ENCODE results near the gene NUP98.

NUP98 gene

GRCh38 chr11:3703383-3703782 lies 94.0 kb downstream of the NUP98 start:
- no peak for DNase-seq
- TF ChIP-seq, protein P1, sequence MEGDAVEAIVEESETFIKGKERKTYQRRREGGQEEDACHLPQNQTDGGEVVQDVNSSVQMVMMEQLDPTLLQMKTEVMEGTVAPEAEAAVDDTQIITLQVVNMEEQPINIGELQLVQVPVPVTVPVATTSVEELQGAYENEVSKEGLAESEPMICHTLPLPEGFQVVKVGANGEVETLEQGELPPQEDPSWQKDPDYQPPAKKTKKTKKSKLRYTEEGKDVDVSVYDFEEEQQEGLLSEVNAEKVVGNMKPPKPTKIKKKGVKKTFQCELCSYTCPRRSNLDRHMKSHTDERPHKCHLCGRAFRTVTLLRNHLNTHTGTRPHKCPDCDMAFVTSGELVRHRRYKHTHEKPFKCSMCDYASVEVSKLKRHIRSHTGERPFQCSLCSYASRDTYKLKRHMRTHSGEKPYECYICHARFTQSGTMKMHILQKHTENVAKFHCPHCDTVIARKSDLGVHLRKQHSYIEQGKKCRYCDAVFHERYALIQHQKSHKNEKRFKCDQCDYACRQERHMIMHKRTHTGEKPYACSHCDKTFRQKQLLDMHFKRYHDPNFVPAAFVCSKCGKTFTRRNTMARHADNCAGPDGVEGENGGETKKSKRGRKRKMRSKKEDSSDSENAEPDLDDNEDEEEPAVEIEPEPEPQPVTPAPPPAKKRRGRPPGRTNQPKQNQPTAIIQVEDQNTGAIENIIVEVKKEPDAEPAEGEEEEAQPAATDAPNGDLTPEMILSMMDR (IDR thresholded peaks at IDR 0.05) = no peak
- H3K36me3 Mint-ChIP-seq (ENCODE audit: low read depth) = peaks cover 79% of the 10 kb centered on the region

GRCh38 chr11:3700910-3701309 lies 96.4 kb downstream of the NUP98 start:
- Mint-ChIP-seq H3K36me3 (ENCODE audit: low read depth) (peaks cover 75% of the 10 kb centered on the region), H3K9me3 (no peaks in the 10 kb centered on the region), H3K27ac (peak overlapping the region; percentile 54), H3K4me3 (no peak overlapping the region), H3K27me3 (ENCODE audit: low read depth, poor library complexity) (no peaks in the 10 kb centered on the region), H3K4me1 (no peaks in the 10 kb centered on the region)
- TF ChIP-seq, protein P1 (IDR thresholded peaks at IDR 0.05) = no peak
- DNase-seq = no peak

More at GRCh38 chr11:3703383-3703782, 94.0 kb downstream of the NUP98 start:
- Mint-ChIP-seq H3K27me3 (ENCODE audit: low read depth, poor library complexity) (no peaks in the 10 kb centered on the region), H3K27ac (no peak overlapping the region), H3K4me3 (no peak overlapping the region), H3K4me1 (no peaks in the 10 kb centered on the region), H3K9me3 (no peaks in the 10 kb centered on the region)

GRCh38 chr11:3700410-3700809 lies 96.9 kb downstream of the NUP98 start:
- H3K27ac Mint-ChIP-seq = peak overlapping the region; percentile 54
- H3K36me3 Mint-ChIP-seq (ENCODE audit: low read depth) = peaks cover 76% of the 10 kb centered on the region
- no peak for DNase-seq
- no peaks in the 10 kb centered on the region for H3K27me3 Mint-ChIP-seq (ENCODE audit: low read depth, poor library complexity)
- no peak overlapping the region for H3K4me3 Mint-ChIP-seq
- H3K9me3 Mint-ChIP-seq = no peaks in the 10 kb centered on the region
- TF ChIP-seq, protein P1 (IDR thresholded peaks at IDR 0.05) = no peak
- H3K4me1 Mint-ChIP-seq = no peaks in the 10 kb centered on the region

- DNase-seq = no peak
- no peak overlapping the region for H3K27ac Mint-ChIP-seq
- peaks cover 69% of the 10 kb centered on the region for H3K36me3 Mint-ChIP-seq (ENCODE audit: low read depth)
- H3K9me3 Mint-ChIP-seq = no peaks in the 10 kb centered on the region
- H3K27me3 Mint-ChIP-seq (ENCODE audit: low read depth, poor library complexity) = no peaks in the 10 kb centered on the region
- no peak overlapping the region for H3K4me3 Mint-ChIP-seq
- TF ChIP-seq, protein P1 (IDR thresholded peaks at IDR 0.05) = no peak
- H3K4me1 Mint-ChIP-seq = no peaks in the 10 kb centered on the region
Measured at GRCh38 chr11:3686751-3687150, 110.6 kb downstream of the NUP98 start.

DNA sequence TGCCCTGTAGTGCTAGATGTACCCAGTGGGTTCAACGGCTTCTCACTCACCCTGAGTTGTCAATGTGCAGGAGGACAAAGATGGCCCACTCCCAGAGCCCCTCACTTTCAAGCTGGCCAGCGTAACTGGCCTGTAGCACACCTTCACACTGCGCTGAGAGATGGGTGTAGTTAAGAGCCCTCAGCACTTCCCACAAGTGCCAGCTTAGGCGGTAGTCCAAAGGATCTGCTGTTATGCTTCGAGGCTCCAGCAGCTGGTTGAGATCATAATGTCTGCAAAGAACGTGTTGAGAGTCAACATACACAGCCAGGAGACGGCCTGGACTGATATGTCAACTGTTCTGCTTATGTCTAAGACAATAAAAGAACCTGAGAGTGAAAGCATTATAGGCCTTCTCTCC lies 111.4 kb downstream of the NUP98 start:
- Mint-ChIP-seq H3K9me3 (no peaks in the 10 kb centered on the region), H3K4me3 (no peak overlapping the region), H3K4me1 (no peaks in the 10 kb centered on the region), H3K27ac (no peak overlapping the region), H3K27me3 (ENCODE audit: low read depth, poor library complexity) (no peaks in the 10 kb centered on the region), H3K36me3 (ENCODE audit: low read depth) (peaks cover 72% of the 10 kb centered on the region)
- TF ChIP-seq, protein P1 (IDR thresholded peaks at IDR 0.05) = no peak
- no peak for DNase-seq

DNA sequence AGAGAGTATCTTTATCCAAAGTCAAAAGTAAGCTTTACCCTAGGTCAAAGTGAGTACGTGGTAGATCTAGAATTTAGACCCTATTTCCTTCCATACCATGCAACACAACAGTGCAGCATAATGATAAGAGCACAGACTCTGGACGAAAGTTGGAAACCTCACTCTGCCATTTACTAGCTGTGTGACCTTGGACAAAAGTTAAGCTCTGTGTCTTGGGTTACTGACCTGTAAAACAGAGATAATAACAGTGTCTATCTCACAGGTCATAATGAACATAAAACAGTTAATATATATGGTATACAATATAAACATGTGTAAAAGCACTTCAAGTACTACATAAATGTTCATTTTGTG lies 112.6 kb downstream of the NUP98 start:
- Mint-ChIP-seq H3K27ac (no peak overlapping the region), H3K36me3 (ENCODE audit: low read depth) (peaks cover 75% of the 10 kb centered on the region)
- DNase-seq = no peak

More for the DNA sequence above, 112.6 kb downstream of the NUP98 start:
- Mint-ChIP-seq H3K27me3 (ENCODE audit: low read depth, poor library complexity) (no peaks in the 10 kb centered on the region), H3K9me3 (no peaks in the 10 kb centered on the region), H3K4me1 (no peaks in the 10 kb centered on the region), H3K4me3 (no peak overlapping the region)
- TF ChIP-seq, protein P1 (IDR thresholded peaks at IDR 0.05) = no peak
